ENCODE data around the gene LUC7L3. TPM values are rescaled to one million over a fixed set of nuclear protein-coding genes. Genes with fewer than 3 reads are reported as not detected.

LUC7L3 gene
- total RNA-seq, result 16.8 and 23.6 TPM in 2 replicates

GRCh38 chr17:50719144-50719923 is at the start of gene LUC7L3:
Gene LUC7L3 (plus strand): TSS chr17:50719603. CDS start chr17:50719733, 130 bp downstream.

GRCh38 chr17:50707289-50708049 is 11.9 kb upstream of the LUC7L3 start, which contains the start of gene ANKRD40:
Gene ANKRD40 (minus strand): TSS chr17:50707914. CDS start chr17:50707654, 260 bp downstream.

GRCh38 chr17:50767446-50767845 is 48.0 kb downstream of the LUC7L3 start, which contains the start of gene ANKRD40CL:
Gene ANKRD40CL (minus strand): TSS chr17:50767518. CDS start chr17:50766913, 605 bp downstream.

Other genes with a start within 250 kb of the LUC7L3 start
- gene RSAD1, start 240.7 kb upstream of the LUC7L3 start, total RNA-seq, result 15.0 and 16.5 TPM in 2 replicates
- gene MYCBPAP, start 211.2 kb upstream of the LUC7L3 start, total RNA-seq, result 0.11 and 0.77 TPM in 2 replicates
- under 0.01 TPM in 2 replicates for gene EPN3, start 186.9 kb upstream of the LUC7L3 start, total RNA-seq
- gene SPATA20, start 172.4 kb upstream of the LUC7L3 start, total RNA-seq, result 21.6 and 31.0 TPM in 2 replicates
- not detected in 2 replicates for gene CACNA1G, start 158.9 kb upstream of the LUC7L3 start, total RNA-seq
- gene ABCC3, start 84.7 kb upstream of the LUC7L3 start, total RNA-seq, result 0.11 and 0.52 TPM in 2 replicates
- 30.9 and 35.8 TPM in 2 replicates for gene ANKRD40, start 11.7 kb upstream of the LUC7L3 start, total RNA-seq
- not detected in 2 replicates for gene ANKRD40CL, start 47.9 kb downstream of the LUC7L3 start, total RNA-seq
- gene WFIKKN2, start 116.0 kb downstream of the LUC7L3 start, total RNA-seq, result not detected in 2 replicates
- 2.9 and 11.7 TPM in 2 replicates for gene TOB1, start 146.8 kb downstream of the LUC7L3 start, total RNA-seq